GM18502 (cell line): ENCODE measurements around the gene LILRB3.
"Not testable (repeated sequence)": the region's sequence is repeated elsewhere in the genome, so short reads cannot be mapped to it uniquely, and the experiment has no call there.

Experiments used
- ATAC-seq: cut with Tn5 transposase; IDR thresholded peaks from one replicate; pipeline ENCODE4 v1.9.1; 2021; ENCODE audit warnings: mild to moderate bottlenecking; ENCODE audit not compliant: unreplicated experiment, poor library complexity

The LILRB3 gene

GRCh38 chr19:54243809-54244208 is 21.0 kb upstream of the LILRB3 start:
- ATAC-seq, result not testable (repeated sequence)

- ATAC-seq, result not testable (repeated sequence)
Observed at GRCh38 chr19:54242646-54243045, 19.8 kb upstream of the LILRB3 start, which contains the start of gene LILRA6. Gene LILRA6 (minus strand): TSS chr19:54242790.

- not testable (repeated sequence) for ATAC-seq
Observed at GRCh38 chr19:54242234-54242633, 19.4 kb upstream of the LILRB3 start.

- not testable (repeated sequence) for ATAC-seq
Observed at GRCh38 chr19:54240372-54241336, 17.8 kb upstream of the LILRB3 start.

GRCh38 chr19:54239491-54240371 is 16.9 kb upstream of the LILRB3 start:
- not testable (repeated sequence) for ATAC-seq

DNA sequence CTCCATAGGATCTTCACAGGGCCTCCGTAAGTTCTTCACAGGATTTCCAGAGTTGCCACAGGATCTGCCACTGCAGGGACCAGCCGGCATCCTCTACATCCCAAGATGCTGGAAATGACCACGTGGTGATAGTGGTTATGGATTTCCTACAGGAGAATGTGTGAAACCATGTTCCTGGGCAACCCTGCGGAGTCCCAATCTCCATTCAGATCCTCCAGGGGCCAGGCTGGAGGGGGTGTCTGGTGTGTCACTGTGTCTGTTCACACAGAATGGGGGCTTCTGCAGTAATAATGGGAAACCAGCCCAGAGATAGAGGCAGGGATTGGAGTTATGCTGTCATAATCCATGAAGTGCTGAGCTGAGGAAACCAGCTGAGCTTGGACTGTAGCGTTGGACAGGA is 11.1 kb upstream of the LILRB3 start:
- no peak for ATAC-seq

GRCh38 chr19:54231077-54231931 is 8.5 kb upstream of the LILRB3 start:
- no peak for ATAC-seq

DNA sequence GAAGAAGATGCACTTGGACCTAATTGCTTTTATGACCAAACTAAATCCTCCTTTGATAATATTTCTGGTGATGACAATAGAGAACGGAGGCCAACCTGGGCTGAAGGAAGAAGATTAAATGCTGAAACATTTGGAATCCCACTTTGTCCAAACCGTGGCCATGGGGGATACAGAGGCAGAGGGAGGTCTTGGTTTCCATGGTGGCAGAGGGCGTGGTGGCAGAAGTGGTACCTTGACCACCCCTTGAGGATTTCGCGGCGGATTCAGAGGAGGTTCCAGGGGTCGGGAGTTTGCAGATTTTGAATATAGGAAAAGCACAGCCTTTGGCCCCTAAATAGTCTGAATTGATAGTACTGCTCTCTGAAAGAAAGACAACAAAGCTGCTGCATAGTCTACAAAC is 7.2 kb upstream of the LILRB3 start:
- ATAC-seq, result no peak

DNA sequence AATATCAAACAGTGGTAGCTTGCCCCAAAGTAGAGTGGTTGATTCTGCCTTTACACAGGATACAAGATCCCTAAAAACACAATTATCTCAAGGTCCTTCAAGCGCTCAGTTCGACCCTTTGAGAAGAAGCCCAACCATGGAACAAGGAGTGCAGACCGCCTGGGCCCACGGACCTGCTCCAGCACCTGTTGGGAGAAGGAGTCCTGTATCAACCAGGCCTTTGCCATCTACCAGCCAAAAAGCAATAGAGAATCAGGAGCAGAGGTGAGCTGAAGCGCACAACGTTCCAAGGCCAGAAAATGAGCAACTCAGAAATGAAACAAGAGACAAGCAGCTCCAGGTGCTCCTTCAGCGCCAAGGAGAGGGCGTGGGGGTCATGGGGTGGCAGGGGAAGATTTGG is 6.3 kb upstream of the LILRB3 start:
- no peak for ATAC-seq

DNA sequence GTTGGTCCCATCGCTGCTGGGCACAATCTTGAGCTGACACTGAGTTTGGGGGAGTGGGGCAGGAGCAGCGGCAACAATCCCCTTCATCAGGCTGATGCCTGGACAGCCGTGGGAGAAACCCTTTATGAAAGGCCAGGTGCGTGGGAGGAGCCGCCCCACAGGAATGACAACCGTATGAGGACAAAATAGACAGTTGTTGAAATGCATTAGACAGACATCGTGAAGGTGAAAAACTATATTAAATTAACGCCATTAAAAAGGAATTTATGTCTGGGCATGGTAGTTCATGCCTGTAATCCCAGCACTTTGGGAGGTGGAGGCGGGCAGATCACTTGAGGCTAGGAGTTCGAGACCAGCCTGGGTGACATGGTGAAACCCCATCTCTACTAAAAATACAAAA is 1.8 kb upstream of the LILRB3 start:
- ATAC-seq, result not testable (repeated sequence)

- not testable (repeated sequence) for ATAC-seq
Observed at GRCh38 chr19:54223937-54224281, 1.1 kb upstream of the LILRB3 start.

DNA sequence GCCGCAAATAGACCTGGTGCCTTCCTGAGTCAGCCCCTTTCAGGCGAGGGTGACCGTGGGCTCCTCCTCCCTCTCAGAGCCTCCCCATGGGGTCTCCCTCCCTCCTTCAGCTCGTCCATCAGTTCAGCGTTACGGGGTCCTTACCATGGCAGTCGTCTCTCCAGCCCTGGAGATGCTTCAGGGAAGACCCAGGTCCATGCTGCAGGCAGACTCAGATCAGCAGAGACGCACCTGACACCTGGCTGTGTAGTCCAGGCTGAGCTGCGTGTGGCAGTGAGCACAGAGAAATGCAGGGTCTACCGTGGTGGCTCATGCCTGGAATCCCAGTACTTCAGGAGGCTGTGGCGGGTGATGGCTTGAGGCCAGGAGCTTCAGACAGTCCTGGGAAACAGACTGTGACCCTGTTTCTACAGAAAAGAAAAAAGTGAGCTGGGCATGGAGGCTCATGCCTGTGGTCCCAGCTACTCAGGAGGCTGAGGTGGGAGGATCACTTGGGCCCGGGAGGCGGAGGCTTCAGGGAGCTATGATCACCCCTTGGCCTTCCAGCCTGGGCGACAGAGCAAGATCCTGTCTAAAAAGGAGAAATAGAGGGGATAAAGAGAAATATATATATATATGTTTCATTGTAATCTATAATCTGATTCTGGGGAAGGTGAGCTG is 600 bp upstream of the LILRB3 start:
- not testable (repeated sequence) for ATAC-seq

- not testable (repeated sequence) for ATAC-seq
Observed at GRCh38 chr19:54221947-54222346, 860 bp downstream of the LILRB3 start.

- ATAC-seq, result not testable (repeated sequence)
Observed at GRCh38 chr19:54219702-54220101, 3.1 kb downstream of the LILRB3 start.

- ATAC-seq, result no peak
Observed at GRCh38 chr19:54218960-54219661, 3.7 kb downstream of the LILRB3 start.

GRCh38 chr19:54218259-54218658 is 4.5 kb downstream of the LILRB3 start:
- ATAC-seq, result no peak

GRCh38 chr19:54217517-54218247 is 5.1 kb downstream of the LILRB3 start:
- ATAC-seq, result not testable (repeated sequence)

DNA sequence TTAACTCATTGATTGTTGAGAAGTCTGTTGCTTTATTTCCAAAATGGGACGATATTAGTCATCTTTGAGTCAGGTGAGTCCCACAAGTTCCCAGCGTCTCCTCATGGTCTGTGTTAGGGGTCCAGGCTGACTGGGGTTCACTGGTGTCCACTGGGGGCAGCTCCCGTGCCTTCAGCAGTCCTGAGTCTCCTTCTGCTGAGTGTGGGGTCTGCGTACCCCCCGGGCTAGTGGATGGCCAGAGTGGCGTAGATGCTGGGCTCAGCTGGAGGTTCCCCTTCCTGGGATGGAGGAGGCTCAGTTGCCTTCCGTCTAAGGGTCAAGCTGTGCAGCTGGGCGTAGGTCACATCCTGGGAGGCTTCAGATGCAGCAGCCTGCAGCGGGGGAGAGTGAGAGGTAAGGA is 5.9 kb downstream of the LILRB3 start:
- no peak for ATAC-seq
